ENCODE results near the gene PTPRM.

Gene PTPRM

DNA sequence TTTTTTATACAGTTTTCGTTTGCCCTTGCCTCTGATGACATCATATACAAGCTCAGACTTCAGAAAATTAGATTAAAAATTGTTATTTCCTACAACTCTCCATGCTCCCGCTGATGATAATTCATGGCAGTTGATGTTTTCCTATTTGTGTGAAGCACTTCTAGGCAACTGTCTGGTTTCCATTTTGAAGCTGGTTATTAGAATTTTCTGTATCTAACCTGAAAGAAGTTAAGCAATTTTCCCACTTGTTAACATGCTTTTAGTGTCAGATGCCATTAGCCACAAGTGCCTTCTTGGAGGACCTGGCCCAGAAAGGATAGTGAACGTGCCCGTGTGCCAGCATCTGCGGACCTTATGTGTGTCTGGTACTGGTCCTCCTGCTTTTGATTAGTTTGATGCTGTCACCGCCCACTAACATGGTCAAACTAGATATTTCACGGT is 694.6 kb downstream of the PTPRM start:
- no peak for DNase-seq

DNA sequence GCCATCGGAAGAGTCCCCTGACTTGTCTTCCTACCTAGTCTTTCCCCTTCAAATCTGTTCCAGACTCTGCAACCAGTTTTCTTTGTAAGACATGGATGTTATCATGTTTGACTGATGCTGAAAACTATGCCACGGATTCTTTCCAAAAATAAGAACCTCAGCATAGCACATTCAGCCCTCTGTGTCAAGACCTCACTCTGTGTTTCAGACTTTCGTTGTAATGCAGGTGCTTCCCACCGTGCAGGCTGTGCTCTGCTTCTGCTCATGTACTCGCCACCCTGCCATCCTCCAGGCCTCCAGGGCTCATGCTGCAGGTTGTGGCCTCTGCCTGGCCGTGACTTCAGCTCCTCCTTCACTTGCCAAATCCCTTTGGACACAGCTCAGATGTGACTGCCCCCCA is 695.1 kb downstream of the PTPRM start:
- no peak for DNase-seq

DNA sequence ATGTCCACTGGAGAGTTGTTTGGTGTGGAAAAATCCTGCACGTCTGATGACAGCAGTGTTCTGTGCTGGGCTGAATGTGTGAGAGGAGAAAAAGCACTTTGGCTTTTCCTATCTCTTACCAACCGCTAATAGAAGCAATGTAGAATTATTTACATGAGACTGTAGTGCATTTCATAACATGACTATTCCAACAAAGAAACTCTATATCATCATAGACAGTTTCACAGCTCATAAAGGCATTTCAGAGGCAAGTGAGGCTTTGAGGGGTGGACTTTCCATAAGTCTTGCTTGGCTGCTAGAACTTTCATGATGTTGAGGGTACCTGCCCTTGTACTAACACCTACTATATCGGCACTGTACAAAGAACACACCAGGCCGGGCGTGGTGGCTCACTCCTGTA is 697.0 kb downstream of the PTPRM start:
- DNase-seq = no peak

DNA sequence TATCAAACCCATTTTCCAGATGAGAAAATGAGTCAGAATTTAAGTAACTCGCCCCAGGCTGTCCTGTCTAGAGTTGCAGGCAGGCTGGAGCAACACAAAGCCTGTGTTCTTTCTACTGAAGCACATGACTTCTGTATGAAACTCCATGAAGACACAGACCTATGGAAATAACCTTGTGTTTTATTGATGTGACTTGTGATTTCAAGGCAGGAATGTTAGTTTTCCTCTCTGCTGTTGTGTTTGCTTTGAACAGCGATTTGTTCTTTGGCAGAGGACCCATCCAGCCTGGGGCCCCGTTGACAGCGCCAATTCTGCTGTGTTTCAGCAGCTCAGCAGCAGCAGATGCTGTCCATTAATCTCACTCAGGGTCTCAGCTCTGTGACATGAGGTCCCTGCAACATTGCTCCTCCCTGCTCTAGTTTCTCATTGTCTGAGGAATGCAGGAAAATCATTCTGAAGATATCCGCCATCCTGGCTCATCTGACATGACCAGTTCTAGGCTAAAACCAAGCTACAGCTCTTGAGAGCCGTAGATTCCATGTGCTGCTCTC is 697.8 kb downstream of the PTPRM start:
- no peak for DNase-seq

DNA sequence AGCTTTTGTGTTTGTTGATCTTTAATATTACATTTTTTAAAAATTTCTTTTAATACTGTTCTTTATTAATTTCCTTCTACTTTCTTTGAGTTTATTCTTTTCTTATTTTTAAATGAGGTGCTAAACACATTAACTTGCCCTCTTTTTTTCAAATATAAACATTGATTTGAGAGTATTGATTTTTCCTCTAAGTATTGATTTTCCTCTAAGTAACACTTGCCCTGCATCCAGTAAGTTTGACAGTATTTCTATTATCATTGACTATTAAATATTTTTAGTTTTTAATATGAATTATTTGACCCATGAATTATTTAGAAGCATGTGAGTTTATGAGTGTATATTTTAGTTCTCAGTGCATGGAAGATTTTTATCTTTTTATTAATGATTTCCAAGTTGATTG is 705.1 kb downstream of the PTPRM start:
- no peak for DNase-seq

DNA sequence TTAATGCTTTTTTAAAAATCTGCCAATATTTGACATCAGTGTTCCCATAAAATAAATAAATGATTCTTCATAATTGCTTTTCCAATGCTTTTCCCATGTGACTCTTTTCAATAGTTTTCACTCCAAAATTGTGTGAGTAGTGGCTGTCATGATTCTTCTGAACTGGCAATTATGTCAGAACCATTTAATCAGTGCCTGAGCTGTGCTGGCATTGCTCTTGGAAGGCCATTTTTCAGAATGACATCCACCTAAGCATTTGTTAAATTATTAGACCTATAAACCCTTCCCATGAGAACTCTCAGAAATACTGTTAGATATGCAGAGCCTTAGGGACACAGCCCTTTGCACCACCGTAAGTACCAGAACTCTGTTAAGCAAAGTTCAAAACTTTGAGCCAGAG is 707.3 kb downstream of the PTPRM start:
- DNase-seq = no peak

DNA sequence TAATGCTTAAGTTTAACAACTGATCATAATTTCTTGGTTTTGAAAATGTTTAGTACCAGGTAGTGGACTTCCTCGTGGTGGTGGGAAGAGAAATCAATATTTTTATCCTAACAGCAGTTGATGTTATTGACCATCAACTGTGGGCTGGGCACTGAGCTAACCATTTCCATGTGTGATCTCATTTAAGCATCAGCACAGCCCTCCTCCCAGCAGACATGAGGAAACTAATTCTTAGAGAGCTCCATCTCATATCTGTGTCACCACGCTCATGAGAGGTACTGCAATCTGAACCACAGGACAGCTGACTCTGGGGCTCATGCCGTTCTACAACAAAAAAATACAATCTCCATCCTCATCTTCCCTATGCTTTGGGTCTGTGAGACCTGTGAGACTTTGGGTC is 709.3 kb downstream of the PTPRM start:
- no peak for DNase-seq

DNA sequence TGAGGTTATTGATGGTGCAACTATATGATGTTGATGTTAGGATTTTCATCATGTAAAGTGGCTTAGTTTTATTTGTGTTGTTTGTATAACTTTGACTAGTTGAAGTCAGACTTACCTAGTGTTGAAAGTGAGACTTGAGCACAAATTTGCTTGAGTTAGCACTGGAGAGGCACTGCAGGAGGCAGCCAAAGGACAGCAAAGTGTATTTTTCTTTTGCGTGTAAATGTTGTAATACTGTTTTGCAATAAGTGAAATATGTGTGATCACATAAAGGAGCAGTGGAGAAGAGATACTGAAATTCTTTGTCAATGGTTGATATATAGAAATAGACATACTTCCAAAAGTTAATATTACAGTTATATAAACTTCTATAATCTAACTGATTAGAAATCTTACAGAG is 710.2 kb downstream of the PTPRM start:
- no peak for DNase-seq

DNA sequence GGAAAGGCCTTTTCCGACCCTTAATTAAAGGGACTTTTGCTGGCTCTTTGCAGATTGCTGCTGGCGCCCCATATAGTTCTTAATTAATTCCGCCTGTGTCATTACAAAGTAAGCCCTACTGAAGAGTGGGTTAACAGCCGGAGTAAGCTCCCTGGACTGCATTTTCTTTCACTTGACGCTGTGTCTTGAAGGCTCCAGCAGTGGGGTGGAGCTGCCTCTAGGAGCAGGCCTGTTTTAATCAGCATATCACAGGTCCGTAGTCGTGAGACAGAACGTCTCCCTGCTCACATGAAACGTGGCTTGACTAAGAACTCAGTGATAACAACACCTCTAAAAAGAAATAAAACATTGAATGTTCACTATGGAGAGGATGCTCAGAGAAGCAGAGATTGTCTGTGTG is 712.2 kb downstream of the PTPRM start:
- no peak for DNase-seq

DNA sequence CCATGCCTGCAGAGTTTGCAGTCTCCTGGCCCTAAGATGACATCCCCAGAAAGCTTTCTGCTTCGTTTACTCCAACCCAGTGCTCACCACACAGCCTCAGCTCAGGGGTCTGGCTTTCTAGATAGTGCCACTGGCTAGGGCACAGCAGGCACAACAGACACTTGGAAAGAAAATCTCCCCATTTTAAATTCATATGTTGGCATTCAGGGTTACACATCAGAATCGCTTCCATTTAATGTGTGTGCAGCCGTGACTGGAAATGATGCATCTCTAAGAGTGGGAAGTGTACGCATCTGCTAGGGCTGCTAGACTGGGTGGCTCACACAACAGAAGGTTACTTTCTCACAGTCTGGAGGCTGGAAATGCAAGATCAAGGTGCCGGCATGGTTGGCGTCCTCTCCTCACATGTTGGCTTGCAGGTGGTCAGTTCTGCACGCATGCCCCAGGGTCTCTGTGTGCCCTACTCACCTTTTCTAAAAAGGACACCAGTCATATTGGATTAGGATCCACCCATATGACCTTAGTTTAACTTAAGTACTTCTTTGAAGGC is 712.7 kb downstream of the PTPRM start:
- no peak for DNase-seq

DNA sequence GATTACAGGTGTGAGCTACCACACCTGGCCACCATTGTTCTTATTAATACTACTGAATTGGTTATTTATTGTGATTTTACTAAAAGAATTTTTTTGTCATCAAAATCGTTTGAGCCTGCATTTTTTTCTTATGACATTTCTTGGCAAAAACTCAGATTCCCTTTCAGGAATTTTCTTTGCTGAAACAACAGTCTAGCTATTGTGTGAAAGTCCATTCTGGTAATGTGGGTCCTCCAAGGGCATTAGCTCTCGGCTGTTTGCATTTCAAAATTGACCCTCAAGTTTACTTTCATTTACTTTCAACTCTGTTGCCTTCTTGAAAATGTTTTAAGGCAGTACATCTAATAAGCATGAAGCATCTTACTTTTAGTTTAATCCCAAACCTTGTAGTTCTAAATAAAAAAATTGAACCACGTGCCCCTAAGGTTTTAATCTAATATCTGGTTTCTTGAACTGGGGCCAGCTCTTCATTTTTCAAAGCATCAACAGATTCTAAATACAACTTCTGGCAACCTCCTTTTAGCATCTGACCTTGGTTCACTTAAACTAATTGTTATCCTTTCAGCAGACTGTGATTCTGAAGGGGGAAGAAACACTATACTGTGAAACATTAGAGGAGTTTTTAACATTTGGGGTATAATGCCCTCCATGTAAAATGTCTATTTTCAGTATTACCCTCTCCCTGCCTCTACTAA is 716.9 kb downstream of the PTPRM start:
- DNase-seq = no peak

DNA sequence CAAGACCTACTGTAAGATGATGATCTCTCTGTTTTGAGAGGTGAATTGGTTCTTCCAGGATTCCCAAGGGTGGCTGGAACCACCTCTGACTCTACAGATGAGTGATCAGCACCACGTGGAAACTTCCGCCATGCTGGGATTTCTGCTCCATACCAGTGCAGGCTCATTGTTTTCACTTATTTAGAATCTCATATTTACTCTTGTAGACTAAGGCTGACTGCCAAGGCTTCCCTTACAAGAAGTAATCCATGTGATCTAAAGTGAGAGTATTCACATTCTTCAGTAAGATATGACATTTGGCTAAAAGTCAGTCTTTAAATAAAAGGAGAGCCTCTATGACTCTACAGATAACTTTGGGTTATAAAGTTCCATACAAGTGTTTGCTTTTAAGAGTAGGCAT is 719.2 kb downstream of the PTPRM start:
- no peak for DNase-seq

DNA sequence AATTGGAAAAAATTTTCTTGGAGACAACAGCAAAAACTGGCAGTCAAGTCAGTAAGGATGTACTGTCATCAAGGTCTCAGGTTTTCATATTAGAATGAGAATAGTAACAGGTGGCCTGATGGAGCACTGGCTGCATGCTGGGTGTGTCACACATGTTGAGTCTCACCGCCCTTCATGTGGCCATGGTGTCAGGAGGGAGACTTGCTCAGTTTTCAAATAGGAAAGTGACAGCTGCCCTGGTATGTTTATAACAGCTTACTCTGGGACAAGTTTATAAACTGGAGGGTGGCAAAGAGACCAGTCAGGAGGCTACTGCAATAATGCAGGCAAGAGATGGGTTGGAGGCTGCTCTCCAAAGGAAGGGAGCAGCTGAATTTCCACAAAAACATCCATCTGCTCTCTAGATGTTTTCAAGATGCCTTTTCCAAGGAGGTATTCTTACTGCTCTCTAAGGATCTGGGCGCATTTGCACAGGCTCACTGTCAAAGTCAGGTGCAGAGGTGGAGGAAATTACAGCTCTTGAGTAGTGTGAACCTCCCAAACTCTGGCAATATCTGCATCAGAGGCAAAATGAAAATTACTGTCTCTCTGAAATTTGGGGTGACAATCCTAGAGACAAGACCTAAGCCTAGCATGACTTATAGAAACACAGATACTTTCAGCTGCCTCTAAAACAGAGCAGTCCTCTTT is 720.2 kb downstream of the PTPRM start:
- no peak for DNase-seq

DNA sequence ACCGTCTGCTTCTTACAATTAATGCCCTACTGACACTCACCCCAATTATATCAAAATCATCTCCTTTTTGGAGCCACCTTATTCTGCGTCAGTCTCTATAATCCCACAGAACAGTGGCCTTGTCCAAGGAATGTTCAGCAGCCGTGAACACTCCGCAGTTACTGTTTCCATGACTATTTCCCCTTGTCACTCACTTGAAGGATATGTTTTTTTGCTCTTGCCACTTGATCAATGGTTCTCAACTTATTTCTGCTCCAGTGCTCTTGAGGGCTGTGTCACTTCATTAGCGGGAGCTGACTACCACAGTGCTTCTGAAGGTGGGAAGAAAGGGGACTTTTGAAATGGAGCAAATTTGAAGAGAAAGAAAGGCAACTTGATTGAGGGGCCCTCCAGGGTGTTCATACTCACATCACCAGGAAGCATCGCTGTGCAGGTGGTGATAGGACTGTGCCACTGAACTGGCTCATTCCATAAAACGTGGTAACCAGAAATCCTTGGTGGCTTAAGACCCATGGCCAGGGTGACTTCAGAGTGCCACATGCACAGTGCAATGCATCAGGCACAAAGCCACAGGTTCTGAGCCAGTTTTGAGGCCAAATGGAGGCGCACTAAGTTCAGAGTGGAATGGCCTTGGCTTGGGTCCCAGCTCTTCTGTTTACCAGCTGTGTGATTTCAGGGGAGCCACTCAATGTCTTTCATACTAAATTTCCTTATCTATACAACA is 721.5 kb downstream of the PTPRM start:
- DNase-seq = no peak

DNA sequence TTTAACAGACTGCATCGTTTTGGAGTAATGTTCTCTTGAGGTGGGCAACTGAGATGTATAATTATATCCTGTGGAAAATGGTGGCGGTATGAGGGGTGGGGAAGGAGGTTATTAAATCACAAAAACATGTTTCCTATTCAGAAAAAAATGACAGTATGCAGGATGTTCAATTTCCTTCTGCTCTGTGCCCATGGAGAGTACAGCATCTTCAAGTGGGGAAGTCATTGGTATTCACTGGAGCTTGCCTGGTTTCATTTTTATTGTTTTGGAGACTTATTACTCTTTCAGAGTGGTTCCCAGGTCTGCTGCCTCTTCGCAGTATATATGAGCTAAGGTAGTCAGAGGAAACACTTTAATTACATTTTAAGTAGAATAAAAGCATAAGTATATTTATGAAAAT is 723.3 kb downstream of the PTPRM start:
- DNase-seq = peak in 1 of 2 experiments; percentile 0

DNA sequence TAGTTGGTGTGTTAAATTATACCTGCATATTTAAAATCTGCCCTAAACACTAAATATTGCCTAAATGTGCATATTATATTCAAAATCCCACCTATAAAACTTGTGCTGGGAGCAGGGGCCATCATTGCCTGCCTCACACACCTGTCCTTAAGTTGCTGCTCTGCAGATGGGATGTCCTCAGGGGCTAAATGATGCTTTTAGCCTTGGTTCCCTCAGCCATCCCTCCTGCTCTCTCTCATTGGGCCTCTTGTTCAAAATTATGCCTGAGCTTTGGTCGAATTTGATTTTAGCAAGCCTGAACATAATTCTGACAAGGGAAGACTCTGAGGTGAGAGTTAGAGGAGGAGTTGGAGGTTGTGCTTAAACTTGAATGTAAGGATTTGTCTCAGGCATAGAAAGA is 723.8 kb downstream of the PTPRM start:
- DNase-seq = no peak

DNA sequence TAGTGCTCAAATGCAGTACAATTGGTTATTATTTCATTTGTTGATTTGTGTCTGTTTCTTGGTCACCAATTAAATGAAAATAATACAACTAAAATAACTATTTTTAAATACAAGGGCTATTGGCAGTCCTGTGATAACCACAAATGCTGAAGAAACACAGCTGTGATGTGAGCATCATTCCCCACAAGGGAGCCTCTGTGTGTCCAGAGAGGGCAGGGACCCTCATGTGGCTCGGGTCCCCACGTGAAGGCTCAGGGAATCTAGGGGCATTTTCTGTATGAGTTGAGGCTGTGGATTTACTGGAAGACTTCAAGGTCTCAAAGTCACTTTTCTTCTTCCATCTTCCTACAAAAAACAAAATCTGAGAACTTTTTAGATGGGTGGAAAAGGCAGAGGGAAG is 726.1 kb downstream of the PTPRM start:
- DNase-seq = no peak

DNA sequence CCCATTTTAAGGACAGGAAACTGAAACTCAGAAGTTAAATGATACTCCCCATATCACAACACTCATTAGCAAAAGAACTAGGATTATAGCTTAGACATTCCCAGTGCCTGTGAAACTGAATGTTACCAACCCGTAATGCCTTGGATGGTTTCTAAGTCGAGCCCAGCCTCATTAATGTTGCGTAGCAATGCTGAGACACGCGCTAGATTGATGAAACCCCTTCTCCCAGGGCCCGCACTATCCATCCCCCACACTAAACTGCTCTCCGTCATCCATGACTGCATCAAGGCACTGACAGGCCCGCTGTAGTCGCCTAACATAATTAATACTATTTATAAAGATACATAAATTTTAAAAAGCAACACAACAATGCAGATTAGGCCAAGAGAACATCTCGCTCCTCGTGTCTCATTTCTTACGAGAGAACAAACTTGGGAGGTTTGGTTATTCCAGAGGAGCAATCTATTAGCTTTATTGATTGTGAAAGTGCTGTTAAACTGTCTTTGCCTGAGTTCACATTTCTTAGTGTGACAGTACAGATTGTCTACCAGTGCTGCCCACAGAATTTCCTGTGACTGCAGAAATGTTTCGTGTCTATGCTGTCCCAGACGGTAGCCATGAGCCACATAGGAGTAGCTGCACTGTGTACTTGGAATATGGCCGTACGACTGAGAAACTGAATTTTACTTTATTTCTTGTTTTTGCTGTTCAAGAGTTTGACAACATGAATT is 729.9 kb downstream of the PTPRM start:
- no peak for DNase-seq

DNA sequence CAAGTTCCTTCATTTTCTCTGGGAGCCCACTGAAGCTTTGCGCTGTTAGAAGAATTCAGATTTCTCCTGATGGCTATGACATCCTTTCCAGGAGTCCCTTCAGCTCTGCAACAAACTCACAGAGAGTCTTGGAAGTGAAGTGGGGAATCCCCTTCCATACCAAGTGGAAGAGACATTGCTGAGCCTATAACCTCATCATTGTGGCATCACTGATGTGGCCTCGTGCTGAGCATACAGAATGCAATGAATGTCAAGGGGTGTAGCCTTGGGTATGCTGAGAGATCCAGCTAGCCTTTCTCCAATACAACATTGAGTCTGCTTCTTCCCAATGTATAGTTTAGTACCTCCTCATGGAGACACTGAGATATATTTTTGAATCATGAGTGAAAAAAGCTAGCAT is 731.1 kb downstream of the PTPRM start:
- no peak for DNase-seq

DNA sequence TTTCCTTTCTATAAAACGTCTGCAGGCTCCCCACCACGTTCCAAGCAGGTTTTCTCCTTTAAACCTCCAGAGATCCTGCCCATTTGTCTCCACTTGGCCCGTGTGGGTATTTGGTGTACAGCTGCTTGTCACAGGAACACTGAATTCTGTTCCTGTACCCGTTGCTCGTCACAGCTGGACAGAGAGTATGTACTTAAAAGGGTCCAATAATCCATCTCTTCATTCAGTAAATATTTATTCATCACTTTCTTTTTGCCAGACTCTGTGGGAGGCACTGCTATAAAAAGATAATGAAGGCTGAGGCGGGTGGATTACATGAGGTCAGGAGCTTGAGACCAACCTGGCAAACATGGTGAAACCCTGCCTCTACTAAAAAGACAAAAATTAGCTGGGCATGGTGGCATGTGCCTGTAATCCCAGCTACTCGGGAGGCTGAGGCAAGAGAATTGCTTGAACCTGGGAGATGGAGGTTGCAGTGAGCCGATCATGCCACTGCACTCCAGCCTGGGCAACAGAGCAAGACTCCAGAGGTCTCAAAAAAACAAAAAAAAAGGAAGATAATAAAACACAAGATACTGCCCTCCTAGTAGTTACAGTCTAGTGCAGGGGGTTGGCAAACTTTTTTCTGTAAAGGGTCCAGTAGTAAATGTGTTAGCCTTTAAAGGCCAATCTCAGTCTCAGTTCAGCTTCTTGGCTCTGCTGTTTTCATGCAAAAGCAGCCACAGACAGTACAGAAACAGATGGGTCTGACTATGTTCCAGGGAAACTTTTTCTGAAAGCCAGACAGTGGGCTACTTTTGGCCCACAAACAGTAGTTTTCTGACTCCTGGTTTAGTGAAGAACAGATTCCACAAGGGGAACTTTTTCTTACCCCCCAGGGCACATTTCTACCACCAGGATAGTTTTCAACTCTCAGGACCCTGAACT is 732.2 kb downstream of the PTPRM start:
- no peak for DNase-seq

DNA sequence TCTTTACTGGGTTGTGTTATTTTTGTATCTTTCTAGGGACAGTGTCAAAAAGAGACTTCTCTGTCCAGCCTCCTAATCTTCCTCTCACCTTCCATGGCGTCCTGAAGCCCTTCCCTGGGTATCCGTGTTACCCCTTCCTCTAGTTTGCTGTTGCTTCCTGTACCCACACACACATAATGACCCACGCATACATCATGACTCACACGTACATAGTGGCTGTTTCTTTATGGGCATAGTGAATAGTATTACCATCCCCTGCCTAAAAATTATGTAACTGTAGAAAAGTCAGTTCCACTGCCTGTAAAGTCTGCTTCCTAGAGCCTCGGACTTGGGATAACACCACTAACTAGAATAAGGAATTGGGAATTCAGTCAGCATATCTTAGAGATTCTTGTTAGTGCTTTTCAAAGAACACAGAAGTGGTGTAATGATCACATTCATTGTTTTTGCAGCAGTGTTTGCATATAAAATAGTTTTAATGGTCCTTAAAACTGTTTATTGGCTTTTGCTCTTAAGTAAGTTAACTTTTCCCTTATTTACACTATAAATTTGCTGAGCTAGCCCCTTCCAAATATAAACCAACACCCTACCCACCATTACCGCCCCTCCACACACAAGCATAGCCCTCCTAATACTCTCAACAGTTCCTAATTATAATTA is 733.8 kb downstream of the PTPRM start:
- DNase-seq = no peak
